ENCODE results near the gene GLTP.

The GLTP gene

DNA sequence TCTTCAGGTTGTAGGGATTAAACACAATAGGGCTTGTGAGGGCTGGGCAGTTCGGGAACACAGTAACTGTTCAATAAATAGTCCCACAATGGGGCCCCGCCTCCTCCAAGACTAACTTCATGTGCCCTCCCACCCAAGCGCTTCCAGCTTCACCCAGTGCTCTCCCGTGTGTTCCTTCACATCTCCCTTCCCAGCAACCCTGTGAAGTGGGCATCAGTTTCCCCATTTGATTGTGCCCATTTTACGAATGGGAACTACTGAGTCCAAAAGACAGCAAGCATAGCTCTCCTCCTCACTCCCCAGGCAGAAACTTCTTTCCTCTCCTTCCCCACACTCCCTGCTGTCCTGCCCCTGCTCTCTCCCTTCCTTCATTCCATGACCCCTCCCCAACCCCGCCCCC lies 40.9 kb downstream of the GLTP start:
- no peak overlapping the region for H3K4me3 ChIP-seq (replicated peaks; ENCODE audit: low read depth, low read length)
- no peak for DNase-seq (ENCODE audit: extremely low read depth, low read depth)
- TF ChIP-seq CTCF (IDR thresholded peaks at IDR 0.05; ENCODE audit: low read depth, low read length, missing control alignments): no peak

DNA sequence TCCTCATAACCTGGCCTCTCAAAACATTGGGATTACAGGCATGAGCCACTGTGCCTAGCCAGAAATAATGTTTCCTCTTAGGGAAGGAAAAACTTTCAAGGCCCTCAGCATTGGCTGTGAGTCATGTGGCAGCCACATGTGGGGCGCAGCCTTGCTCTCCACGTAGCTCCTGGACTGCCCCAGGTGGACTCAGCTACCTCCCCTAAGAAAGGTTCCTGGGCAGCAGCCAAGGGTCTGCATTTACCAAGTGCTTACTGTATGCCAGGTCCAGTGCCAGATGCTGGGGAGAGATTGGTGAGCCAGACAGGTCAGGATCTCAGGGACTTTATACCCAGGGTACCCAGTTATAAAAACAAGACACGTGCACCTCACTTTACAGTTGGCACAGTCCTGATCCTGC lies 43.4 kb downstream of the GLTP start:
- DNase-seq (ENCODE audit: extremely low read depth, low read depth): peak; percentile 35

GRCh38 chr12:109835827-109836226 lies 44.5 kb downstream of the GLTP start:
- no peak overlapping the region for H3K4me3 ChIP-seq (replicated peaks; ENCODE audit: low read depth, low read length)
- DNase-seq (ENCODE audit: extremely low read depth, low read depth): no peak
- TF ChIP-seq CTCF (IDR thresholded peaks at IDR 0.05; ENCODE audit: low read depth, low read length, missing control alignments): no peak

More for the DNA sequence above, 43.4 kb downstream of the GLTP start:
- H3K4me3 ChIP-seq (replicated peaks; ENCODE audit: low read depth, low read length): no peak overlapping the region
- no peak for TF ChIP-seq CTCF (IDR thresholded peaks at IDR 0.05; ENCODE audit: low read depth, low read length, missing control alignments)

GRCh38 chr12:109833307-109834189 lies 46.8 kb downstream of the GLTP start, which contains the start of gene TRPV4:
Gene TRPV4, minus strand, starts transcription at chr12:109833398. Its CDS starts 18,602 bp downstream, at chr12:109814796.
- DNase-seq (ENCODE audit: extremely low read depth, low read depth): no peak
- no peak for TF ChIP-seq CTCF (IDR thresholded peaks at IDR 0.05; ENCODE audit: low read depth, low read length, missing control alignments)
- H3K4me3 ChIP-seq (replicated peaks; ENCODE audit: low read depth, low read length): peak within 1 kb of the TSS; percentile 56

DNA sequence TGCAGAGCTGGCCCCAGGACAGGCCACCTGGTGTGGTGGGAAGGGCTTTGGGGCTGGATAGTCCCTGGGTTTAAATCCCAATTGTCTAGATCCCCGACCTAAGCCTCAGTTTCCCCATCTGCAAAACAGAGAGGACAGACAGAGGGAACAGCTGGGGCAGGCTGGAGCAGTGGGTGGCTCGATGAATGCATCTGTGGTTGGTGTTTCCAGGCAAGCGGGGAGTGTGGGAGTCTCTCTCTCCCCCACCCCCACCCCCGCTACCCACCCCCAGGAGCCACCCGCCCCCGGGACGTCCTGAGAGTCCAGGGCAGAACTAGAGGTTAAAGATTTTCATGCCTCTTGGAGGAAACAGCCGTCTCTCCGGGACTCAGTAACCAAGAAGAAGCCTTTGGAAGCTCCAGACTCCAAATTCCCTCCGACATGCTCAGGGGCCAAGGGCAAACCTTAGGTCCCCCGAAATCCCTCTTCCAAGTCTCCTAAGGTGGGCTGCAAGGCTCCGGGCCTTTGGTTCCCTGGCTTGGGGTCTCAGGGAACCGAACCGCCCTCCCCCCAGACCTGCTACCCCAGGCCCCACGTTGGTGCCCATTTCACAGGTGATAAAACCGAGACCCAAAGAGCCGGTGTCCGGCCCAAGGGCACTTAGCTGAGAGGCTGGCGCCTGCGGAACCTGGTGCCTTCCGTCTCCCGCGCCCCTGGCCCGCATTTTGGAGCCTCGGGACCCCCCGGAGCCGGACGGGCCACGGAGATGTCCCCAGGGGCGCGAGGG lies 47.6 kb downstream of the GLTP start:
- no peak for DNase-seq (ENCODE audit: extremely low read depth, low read depth)
- peak overlapping the region; percentile 56 for H3K4me3 ChIP-seq (replicated peaks; ENCODE audit: low read depth, low read length)
- no peak for TF ChIP-seq CTCF (IDR thresholded peaks at IDR 0.05; ENCODE audit: low read depth, low read length, missing control alignments)

DNA sequence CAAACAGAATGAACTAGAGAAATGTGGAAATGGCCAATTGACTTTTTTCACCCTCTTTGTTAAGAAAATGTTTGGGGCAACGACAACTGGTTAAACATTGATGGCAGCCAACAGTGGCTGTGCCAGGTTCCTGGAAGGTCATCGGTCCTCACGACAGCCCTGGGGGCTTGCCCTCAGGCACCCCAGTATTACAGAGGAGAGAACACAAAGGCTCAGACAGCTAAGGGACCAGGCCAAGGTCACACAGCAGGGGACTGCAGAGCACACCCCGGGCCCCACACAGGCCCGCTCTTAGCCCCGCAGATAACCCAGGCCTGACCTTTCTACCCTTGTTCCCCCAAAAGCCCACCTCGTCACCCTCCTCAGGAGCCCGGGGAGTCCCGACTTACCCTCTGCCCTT lies 48.4 kb downstream of the GLTP start:
- H3K4me3 ChIP-seq (replicated peaks; ENCODE audit: low read depth, low read length): peak overlapping the region; percentile 17; the same call in 1 of the 2 replicates
- no peak for TF ChIP-seq CTCF (IDR thresholded peaks at IDR 0.05; ENCODE audit: low read depth, low read length, missing control alignments)
- DNase-seq (ENCODE audit: extremely low read depth, low read depth): no peak
